HepG2 (cell line): Measurements from ENCODE around the gene GNAI2. TPM values are rescaled to one million over a fixed set of nuclear protein-coding genes. Genes with fewer than 3 reads are reported as not detected.

ENCODE experiments used
- BCL3 ChIP-seq: sonication (generic); formaldehyde crosslinking; IDR thresholded peaks from 2 replicates; pipeline ENCODE4 v1.5.1; 2020; ENCODE audit warnings: mild to moderate bottlenecking, missing genetic modification reagents, moderate library complexity
- CHD2 ChIP-seq: IDR thresholded peaks from 2 replicates; pipeline ENCODE4 v1.6.1; 2011; ENCODE audit warnings: low read depth, low read length, improper control_type of control experiment
- FOXK1 ChIP-seq: sonication (generic); formaldehyde crosslinking; IDR thresholded peaks from 2 replicates; pipeline ENCODE4 v1.4.0; 2020; ENCODE audit warnings: low read depth, missing genetic modification reagents, borderline replicate concordance
- GATAD2A ChIP-seq: IDR thresholded peaks from 2 replicates; pipeline ENCODE4 v1.6.1; 2016
- HDAC2 ChIP-seq: sonication (generic); formaldehyde crosslinking; IDR thresholded peaks from 2 replicates; pipeline ENCODE4 v1.4.0; 2020; ENCODE audit warnings: missing genetic modification reagents
- HNRNPK ChIP-seq: fragments of 200-400 bp; formaldehyde crosslinking; IDR thresholded peaks from 2 replicates; pipeline ENCODE4 v1.6.1; 2018; ENCODE audit warnings: low read length, low read depth, moderate library complexity, mild to moderate bottlenecking; ENCODE audit not compliant: poor library complexity, severe bottlenecking
- IKZF5 ChIP-seq: IDR thresholded peaks from 2 replicates; pipeline ENCODE4 v1.6.1; 2018; ENCODE audit warnings: missing genetic modification reagents, mild to moderate bottlenecking, missing compliant biosample characterization
- KDM3A ChIP-seq: IDR thresholded peaks from 2 replicates; pipeline ENCODE4 v1.6.1; 2018; ENCODE audit warnings: low read depth, missing compliant biosample characterization
- MAZ ChIP-seq, 2 experiments: sonication (generic) in 1 of 2; formaldehyde crosslinking in 1 of 2; IDR thresholded peaks; 2 replicates each; pipeline versions ENCODE4 v1.5.0 to v1.6.1; 2012 to 2020; ENCODE audit warnings: low read depth in 2 of 2, mild to moderate bottlenecking in 2 of 2, borderline replicate concordance in 1 of 2, improper control_type of control experiment in 1 of 2, low read length in 1 of 2, missing genetic modification reagents in 1 of 2, moderate library complexity in 1 of 2
- PRPF4 ChIP-seq: fragments of 200-400 bp; formaldehyde crosslinking; IDR thresholded peaks from 2 replicates; pipeline ENCODE4 v1.6.1; 2016; ENCODE audit warnings: low read length, low read depth; ENCODE audit not compliant: poor library complexity, severe bottlenecking
- RBAK ChIP-seq: sonication (generic); formaldehyde crosslinking; IDR thresholded peaks from 2 replicates; pipeline ENCODE4 v1.5.1; 2020; ENCODE audit warnings: mild to moderate bottlenecking, missing genetic modification reagents
- REST ChIP-seq, 2 experiments: IDR thresholded peaks; 2 replicates each; pipeline ENCODE4 v1.6.1; 2011 to 2012; ENCODE audit warnings: low read length in 2 of 2, borderline replicate concordance in 1 of 2, low read depth in 1 of 2, mild to moderate bottlenecking in 1 of 2, moderate library complexity in 1 of 2
- SOX13 ChIP-seq, 3 experiments: fragments of 450-650 bp in 1 of 3; sonication (generic) in 1 of 3; formaldehyde crosslinking in 1 of 3; IDR thresholded peaks in 2 of 3; conservative IDR thresholded peaks in 1 of 3; 2 replicates each; pipeline versions ENCODE4 v1.5.0 to v1.6.1; 2016 to 2020; ENCODE audit warnings: antibody characterized with exemption in 1 of 3, mild to moderate bottlenecking in 1 of 3, missing compliant biosample characterization in 1 of 3, missing genetic modification reagents in 1 of 3, moderate library complexity in 1 of 3
- SOX5 ChIP-seq: IDR thresholded peaks from 2 replicates; pipeline ENCODE4 v1.6.1; 2016; ENCODE audit warnings: borderline replicate concordance
- ZMYM3 ChIP-seq: sonication (generic); formaldehyde crosslinking; IDR thresholded peaks from 2 replicates; pipeline ENCODE4 v1.5.1; 2020; ENCODE audit warnings: mild to moderate bottlenecking, missing genetic modification reagents
- ZNF235 ChIP-seq: sonication (generic); formaldehyde crosslinking; IDR thresholded peaks from 2 replicates; pipeline ENCODE4 v1.8.1; 2023; ENCODE audit warnings: mild to moderate bottlenecking, missing genetic modification reagents, borderline replicate concordance
- ZNF382 ChIP-seq: sonication (generic); formaldehyde crosslinking; IDR thresholded peaks from 2 replicates; pipeline ENCODE4 v1.5.0; 2020; ENCODE audit warnings: missing genetic modification reagents, mild to moderate bottlenecking, borderline replicate concordance
- polyA plus RNA-seq, 8 experiments: library from polyadenylated mRNA; depleted of rRNA in 3 of 8; stranded (reverse) in 7 of 8; unstranded in 1 of 8; fragments of >200 nt; fragmentation: Illumina TruSeq in 4 of 8; extraction: Trizol in 4 of 8; gene quantifications; 2 replicates each; pipeline versions ENCODE4 v1.2.1 to v1.2.3, GENCODE V29; 2011 to 2016; ENCODE audit warnings: low read depth in 4 of 8, missing spikeins in 1 of 8, mixed read lengths in 1 of 8; ENCODE audit not compliant: insufficient read depth in 1 of 8
- total RNA-seq, 5 experiments: library from RNA; depleted of rRNA; stranded (reverse); fragments of >200 nt; fragmentation: Illumina TruSeq; extraction: Trizol; gene quantifications; 2 replicates each; pipeline ENCODE4 v1.2.3, GENCODE V29; 2016; ENCODE audit warnings: low read depth in 1 of 5
- TF ChIP-seq, protein P1 (sequence below): sonication (generic); formaldehyde crosslinking; IDR thresholded peaks from 2 replicates; pipeline ENCODE4 v1.4.0; 2020; ENCODE audit warnings: mild to moderate bottlenecking, missing genetic modification reagents
- TF ChIP-seq, protein P2 (sequence below): sonication (generic); formaldehyde crosslinking; IDR thresholded peaks from 2 replicates; pipeline ENCODE4 v1.5.1; 2020; ENCODE audit warnings: mild to moderate bottlenecking, moderate library complexity, missing genetic modification reagents

GNAI2 gene
- total and polyA plus RNA-seq, 2 of the 13 experiments (the other 11 are each of a cell fraction or from before 2014, with no cell fraction given), result 51.1 to 66.2 TPM

GRCh38 chr3:50245831-50246516 lies 10.0 kb downstream of the GNAI2 start (continued):
- TF ChIP-seq, protein P1, sequence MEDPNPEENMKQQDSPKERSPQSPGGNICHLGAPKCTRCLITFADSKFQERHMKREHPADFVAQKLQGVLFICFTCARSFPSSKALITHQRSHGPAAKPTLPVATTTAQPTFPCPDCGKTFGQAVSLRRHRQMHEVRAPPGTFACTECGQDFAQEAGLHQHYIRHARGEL (CRISPR knock-in tag), result peak; percentile 59; the same call in 1 of the 2 replicates
- peak; percentile 40; the same call in 1 of the 2 replicates for TF ChIP-seq SOX5 (CRISPR knock-in tag)
- TF ChIP-seq KDM3A (CRISPR knock-in tag), result no peak
- no peak for TF ChIP-seq BCL3 (CRISPR knock-in tag)
- peak; percentile 91 for TF ChIP-seq PRPF4
- TF ChIP-seq, protein P2, sequence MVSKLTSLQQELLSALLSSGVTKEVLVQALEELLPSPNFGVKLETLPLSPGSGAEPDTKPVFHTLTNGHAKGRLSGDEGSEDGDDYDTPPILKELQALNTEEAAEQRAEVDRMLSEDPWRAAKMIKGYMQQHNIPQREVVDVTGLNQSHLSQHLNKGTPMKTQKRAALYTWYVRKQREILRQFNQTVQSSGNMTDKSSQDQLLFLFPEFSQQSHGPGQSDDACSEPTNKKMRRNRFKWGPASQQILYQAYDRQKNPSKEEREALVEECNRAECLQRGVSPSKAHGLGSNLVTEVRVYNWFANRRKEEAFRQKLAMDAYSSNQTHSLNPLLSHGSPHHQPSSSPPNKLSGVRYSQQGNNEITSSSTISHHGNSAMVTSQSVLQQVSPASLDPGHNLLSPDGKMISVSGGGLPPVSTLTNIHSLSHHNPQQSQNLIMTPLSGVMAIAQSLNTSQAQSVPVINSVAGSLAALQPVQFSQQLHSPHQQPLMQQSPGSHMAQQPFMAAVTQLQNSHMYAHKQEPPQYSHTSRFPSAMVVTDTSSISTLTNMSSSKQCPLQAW, result peak; percentile 75; the same call in 1 of the 2 replicates
- TF ChIP-seq ZMYM3 (CRISPR knock-in tag), result peak; percentile 25; the same call in 1 of the 2 replicates
- peak; percentile 20; the same call in 1 of the 2 replicates for TF ChIP-seq HDAC2 (CRISPR knock-in tag)
- TF ChIP-seq ZNF382 (CRISPR knock-in tag), result no peak
- TF ChIP-seq REST (IDR thresholded peaks at IDR 0.05; ENCODE audit: borderline replicate concordance in 1 of 2, low read depth in 1 of 2, low read length in 2 of 2), result no peak
- no peak for TF ChIP-seq SOX13 (IDR thresholded peaks at IDR 0.05)
- peak in 1 of 2 experiments; percentile 51; a peak in 1 of 4 replicates for TF ChIP-seq SOX13 (CRISPR knock-in tag; conservative IDR thresholded peaks at IDR 0.05 in 1 of 2, IDR thresholded peaks at IDR 0.05 in 1 of 2)
- peak; percentile 42; the same call in 1 of the 2 replicates for TF ChIP-seq CHD2
- TF ChIP-seq MAZ (IDR thresholded peaks at IDR 0.05; ENCODE audit: borderline replicate concordance, low read depth, low read length), result peak; percentile 56; the same call in 1 of the 2 replicates
- TF ChIP-seq MAZ (CRISPR knock-in tag; IDR thresholded peaks at IDR 0.05; ENCODE audit: low read depth), result peak; percentile 75; the same call in 1 of the 2 replicates
- TF ChIP-seq FOXK1 (CRISPR knock-in tag), result peak; percentile 31; the same call in 1 of the 2 replicates
- 0 out of 2 replicates have a peak, but pooled peaks have one; percentile 46 for TF ChIP-seq RBAK (CRISPR knock-in tag)
- 0 out of 2 replicates have a peak, but pooled peaks have one; percentile 54 for TF ChIP-seq IKZF5 (CRISPR knock-in tag)
- no peak for TF ChIP-seq HNRNPK
- TF ChIP-seq ZNF235 (CRISPR knock-in tag), result peak; percentile 85; the same call in 1 of the 2 replicates
- TF ChIP-seq GATAD2A, result peak; percentile 58; the same call in 1 of the 2 replicates
